ENCODE data around the gene TPSB2.
"Not testable (repeated sequence)": the region's sequence is repeated elsewhere in the genome, so short reads cannot be mapped to it uniquely, and the experiment has no call there.

DNA sequence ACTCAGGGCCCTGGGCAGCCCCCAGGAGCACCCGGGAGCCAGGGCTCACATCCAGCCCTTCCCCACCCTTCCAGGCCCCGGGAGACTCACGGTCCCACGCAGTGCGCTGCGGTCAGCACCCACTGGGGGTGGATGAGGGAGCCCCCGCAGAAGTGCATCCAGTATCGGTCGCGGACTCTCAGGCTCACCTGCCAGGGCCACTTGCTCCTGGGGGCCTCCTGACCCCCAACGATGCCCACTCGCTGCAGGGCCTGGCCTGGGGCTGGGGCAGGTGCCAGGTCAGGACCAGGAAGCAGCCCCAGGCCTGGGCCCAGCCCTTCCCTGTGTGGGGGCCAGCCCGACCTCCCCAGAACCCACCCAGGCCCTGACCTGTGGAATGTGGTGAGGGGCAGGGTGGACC, 508 bp downstream of the TPSB2 start:
- TF ChIP-seq CTCF (IDR thresholded peaks at IDR 0.05; ENCODE audit: insufficient read depth, low read length); REST (IDR thresholded peaks at IDR 0.05; ENCODE audit: insufficient replicate concordance, low read depth): not testable (repeated sequence)

All from HL-60 (cell line).